IPS-15b (cell line): ENCODE measurements around the gene SHANK1.
"Not testable (repeated sequence)": the region's sequence is repeated elsewhere in the genome, so short reads cannot be mapped to it uniquely, and the experiment has no call there.

Experiments
- H3K27me3 ChIP-seq: one replicate; pipeline ENCODE4 v1.6.1; 2013; ENCODE audit warnings: low read length; ENCODE audit not compliant: control insufficient read depth, insufficient read depth
- H3K36me3 ChIP-seq: one replicate; pipeline ENCODE4 v1.6.1; 2013; ENCODE audit warnings: low read length; ENCODE audit not compliant: control insufficient read depth, insufficient read depth
- H3K4me1 ChIP-seq: one replicate; pipeline ENCODE4 v1.6.1; 2013; ENCODE audit warnings: mild to moderate bottlenecking, low read length; ENCODE audit not compliant: control insufficient read depth, insufficient read depth
- H3K4me3 ChIP-seq: one replicate; pipeline ENCODE4 v1.5.1; 2013; ENCODE audit warnings: low read depth, low read length
- H3K9ac ChIP-seq: one replicate; pipeline ENCODE4 v1.6.1; 2013; ENCODE audit warnings: low read depth, mild to moderate bottlenecking, low read length
- H3K9me3 ChIP-seq: one replicate; pipeline ENCODE4 v1.6.1; 2013; ENCODE audit warnings: mild to moderate bottlenecking, low read length; ENCODE audit not compliant: control insufficient read depth, insufficient read depth

Gene SHANK1

DNA sequence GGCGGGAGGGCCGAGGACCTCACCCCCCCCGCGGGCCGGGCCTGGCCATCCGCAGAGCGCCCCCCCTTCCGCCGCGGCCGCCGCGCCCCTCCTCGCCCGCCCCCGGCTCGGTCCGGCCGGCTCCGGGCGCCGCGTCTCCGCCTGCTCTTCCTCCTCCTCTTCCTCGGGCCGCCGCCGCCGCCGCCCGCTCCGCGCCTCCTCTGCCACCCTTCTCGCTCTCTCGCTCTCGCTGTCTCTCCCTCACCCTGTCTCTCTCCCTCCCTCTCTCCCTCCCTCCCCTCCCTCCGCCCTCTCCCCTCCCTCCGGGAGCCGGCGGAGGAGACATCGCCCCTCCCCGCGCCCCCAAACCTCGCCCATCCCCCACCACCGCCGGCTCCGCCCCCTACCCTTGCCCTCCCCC is at the start of gene SHANK1:
Gene SHANK1 (minus strand): TSS at position 237 of the 400 bp plus-strand sequence. CDS start 2,883 bp downstream, outside the sequence.
- H3K4me3 ChIP-seq, result peak within 1 kb of the TSS; percentile 50
- H3K9ac ChIP-seq, result no peak within 1 kb of the TSS
- no peaks in the 10 kb centered on the region for H3K9me3 ChIP-seq
- H3K4me1 ChIP-seq, result peaks cover 7% of the 10 kb centered on the region
- no peaks in the 10 kb centered on the region for H3K36me3 ChIP-seq
- peaks cover 70% of the 10 kb centered on the region for H3K27me3 ChIP-seq

DNA sequence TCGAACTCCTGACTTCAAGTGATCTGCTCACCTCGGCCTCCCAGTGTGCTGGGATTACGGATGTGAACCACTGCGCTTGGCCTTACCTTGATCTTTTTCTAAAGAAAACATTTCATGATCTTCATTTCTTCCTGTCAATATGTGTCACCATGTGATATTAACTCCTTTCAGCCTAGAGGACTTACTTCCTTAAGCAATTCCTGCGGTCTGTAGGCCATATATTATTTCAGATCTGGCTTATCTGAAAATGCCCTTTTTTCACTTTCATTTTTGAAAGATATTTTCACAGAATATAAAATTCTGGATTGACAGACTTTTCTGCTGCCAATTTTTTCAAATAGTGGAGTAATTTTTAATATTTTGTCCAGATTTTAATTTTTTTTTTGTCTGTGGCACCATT is 48.7 kb upstream of the SHANK1 start:
- Histone ChIP-seq H3K27me3 (no peaks in the 10 kb centered on the region), H3K4me3 (no peak overlapping the region), H3K9ac (no peak overlapping the region), H3K9me3 (no peaks in the 10 kb centered on the region), H3K36me3 (no peaks in the 10 kb centered on the region), H3K4me1 (no peaks in the 10 kb centered on the region)

DNA sequence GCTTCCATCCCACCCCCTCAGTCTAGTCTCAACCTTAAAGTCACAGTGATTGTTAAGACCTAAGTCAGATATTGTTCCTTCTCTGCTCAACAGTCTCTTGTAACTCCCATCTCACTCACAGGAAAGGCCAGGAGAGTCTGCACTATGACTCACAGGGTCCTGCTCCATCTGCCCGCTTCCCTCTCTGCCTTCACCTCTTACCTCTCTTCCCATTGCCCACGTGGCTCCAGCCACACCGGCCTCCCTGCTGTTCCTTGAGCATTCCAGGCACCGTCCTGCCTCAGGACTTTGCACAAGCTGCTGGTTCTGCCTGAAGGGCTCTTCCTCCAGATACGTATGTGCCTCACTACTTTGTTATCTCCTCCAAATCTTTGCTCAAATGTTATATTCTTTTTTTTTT is 47.7 kb upstream of the SHANK1 start:
- not testable (repeated sequence) for H3K9ac ChIP-seq, H3K4me3 ChIP-seq, H3K4me1 ChIP-seq, H3K27me3 ChIP-seq, H3K36me3 ChIP-seq, H3K9me3 ChIP-seq

DNA sequence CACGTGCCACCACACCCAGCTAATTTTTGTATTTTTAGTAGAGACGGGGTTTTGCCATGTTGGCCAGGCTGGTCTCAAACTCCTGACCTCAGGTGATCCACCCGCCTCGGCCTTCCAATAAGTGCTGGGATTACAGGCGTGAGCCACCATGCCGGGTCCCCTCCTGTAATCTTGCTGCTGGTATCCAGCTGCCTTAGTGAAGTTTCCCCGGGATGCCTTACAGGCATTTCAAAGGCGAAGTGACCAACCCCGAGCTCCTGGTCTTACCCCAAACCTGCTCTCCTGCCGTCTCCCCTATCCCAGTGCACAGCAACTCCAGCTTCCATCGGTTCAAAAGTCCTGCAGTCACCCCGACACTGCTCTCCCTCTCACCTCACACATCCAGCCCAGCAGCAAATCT is 47.1 kb upstream of the SHANK1 start:
- not testable (repeated sequence) for H3K9ac ChIP-seq, H3K27me3 ChIP-seq, H3K4me1 ChIP-seq, H3K36me3 ChIP-seq, H3K9me3 ChIP-seq, H3K4me3 ChIP-seq

DNA sequence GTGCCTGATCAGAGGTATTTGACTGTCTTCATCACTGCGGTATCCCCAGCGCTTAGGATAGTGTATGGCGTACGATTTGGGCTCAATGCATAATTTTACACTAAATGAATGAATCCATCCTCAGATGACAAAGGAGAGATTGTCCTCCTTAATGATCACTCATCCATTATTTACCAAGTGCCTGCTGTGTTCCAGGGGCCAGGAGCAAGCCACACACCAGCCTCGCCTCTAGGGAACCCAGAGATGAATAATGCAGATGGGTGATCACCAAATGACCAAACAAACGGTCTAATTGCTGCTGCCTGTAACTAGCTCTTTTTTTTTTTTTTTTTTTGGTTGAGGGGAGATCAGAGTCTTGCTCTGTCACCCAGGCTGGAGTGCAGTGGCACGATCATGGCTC is 44.8 kb upstream of the SHANK1 start:
- no peak overlapping the region for H3K9ac ChIP-seq
- H3K4me1 ChIP-seq, result no peaks in the 10 kb centered on the region
- H3K27me3 ChIP-seq, result no peaks in the 10 kb centered on the region
- H3K36me3 ChIP-seq, result no peaks in the 10 kb centered on the region
- H3K4me3 ChIP-seq, result no peak overlapping the region
- no peaks in the 10 kb centered on the region for H3K9me3 ChIP-seq

DNA sequence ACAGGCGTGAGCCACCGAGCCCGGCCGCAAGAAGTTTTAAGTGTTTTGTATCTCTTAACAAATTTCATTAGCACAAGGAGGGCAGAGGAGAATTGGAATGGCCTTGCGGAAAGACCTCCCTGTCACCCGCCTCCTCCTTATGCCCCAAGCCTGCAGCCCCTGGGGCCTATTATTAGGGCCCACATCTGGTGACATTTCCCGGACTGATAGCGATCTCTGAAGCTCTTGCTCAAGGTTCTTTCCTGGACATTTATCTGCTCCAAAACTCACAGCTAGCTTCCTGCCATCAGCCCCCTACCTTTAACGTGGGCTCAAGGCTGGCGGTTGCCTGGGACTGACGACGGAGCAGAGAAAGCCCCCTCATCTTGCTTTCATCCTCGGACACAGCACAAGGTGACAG is 43.9 kb upstream of the SHANK1 start:
- H3K9ac ChIP-seq, H3K4me3 ChIP-seq, H3K4me1 ChIP-seq, H3K27me3 ChIP-seq, H3K9me3 ChIP-seq, H3K36me3 ChIP-seq: not testable (repeated sequence)

DNA sequence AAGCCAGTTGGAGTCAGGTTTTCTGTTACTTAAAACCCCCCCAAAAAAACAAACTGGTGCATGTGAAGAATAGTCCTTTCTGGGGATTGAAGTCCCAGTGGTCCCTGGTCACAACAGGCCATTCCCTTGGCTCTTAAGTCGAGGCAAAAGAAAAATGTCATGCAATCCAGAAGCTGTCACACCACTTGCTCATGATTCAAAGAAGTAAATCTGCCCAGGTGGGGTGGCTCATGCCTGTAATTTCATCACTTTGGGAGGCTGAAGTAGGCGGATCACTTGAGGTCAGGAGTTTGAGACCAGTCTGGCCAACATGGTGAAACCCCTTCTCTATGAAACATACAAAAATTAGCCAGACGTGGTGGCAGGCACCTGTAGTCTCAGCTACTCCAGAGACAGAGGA is 41.9 kb upstream of the SHANK1 start:
- H3K27me3 ChIP-seq, H3K36me3 ChIP-seq, H3K4me1 ChIP-seq, H3K4me3 ChIP-seq, H3K9me3 ChIP-seq, H3K9ac ChIP-seq: not testable (repeated sequence)

DNA sequence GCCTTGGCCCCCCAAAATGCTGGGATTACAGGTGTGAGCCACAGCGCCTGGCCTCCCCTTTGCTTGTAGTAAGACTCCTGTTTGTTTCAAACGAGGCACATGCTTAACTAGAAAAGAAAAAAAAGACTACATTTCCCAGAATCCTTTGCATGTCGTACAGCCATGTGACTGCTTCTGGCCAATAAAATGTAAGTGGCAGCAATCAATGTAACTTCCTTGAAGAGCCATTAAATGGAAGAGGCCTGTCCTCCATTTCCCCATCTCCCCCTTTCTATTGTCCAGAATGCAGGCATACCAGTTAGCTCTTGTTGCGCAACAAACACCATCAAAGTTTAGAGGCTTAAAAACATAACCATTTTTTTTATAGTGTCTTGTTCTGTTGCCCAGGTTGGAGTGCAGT is 40.3 kb upstream of the SHANK1 start:
- no peak overlapping the region for H3K4me3 ChIP-seq
- H3K9ac ChIP-seq, result no peak overlapping the region
- H3K9me3 ChIP-seq, result no peaks in the 10 kb centered on the region
- H3K27me3 ChIP-seq, result no peaks in the 10 kb centered on the region
- H3K36me3 ChIP-seq, result no peaks in the 10 kb centered on the region
- H3K4me1 ChIP-seq, result no peaks in the 10 kb centered on the region

DNA sequence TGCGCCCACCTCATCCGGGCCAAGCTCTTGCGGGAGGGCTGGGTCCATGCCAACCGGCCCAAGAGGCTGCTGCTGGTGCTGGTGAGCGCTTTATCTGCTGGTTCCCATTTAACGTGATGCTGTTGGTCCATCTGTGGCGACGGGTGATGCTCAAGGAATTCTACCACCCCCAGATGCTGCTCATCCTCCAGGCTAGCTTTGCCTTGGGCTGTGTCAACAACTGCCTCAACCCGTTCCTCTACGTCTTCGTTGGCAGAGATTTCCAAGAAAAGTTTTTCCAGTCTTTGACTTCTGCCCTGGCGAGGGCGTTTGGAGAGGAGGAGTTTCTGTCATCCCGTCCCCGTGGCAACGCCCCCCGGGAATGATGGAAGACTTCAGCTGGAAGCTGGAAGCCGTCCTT is 39.5 kb upstream of the SHANK1 start:
- not testable (repeated sequence) for H3K27me3 ChIP-seq

DNA sequence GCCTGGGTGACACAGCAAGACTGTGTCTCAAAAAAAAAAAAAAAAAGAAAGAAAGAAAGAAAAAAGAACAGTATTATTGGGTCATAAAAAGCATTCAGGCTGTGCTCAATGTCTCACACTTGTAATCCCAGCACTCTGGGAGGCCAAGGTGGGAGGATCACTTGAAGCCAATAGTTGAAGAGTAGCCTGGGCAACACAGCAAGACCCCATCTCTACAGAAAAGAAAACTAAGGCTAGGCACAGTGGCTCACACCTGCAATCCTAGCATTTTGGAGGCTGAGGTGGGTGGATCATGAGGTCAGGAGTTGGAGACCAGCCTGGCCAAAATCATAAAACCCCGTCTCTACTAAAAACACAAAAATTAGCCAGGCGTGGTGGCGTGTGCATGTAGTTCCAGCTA is 38.0 kb upstream of the SHANK1 start:
- not testable (repeated sequence) for H3K4me3 ChIP-seq, H3K27me3 ChIP-seq, H3K9ac ChIP-seq, H3K4me1 ChIP-seq, H3K36me3 ChIP-seq, H3K9me3 ChIP-seq

More for the DNA sequence above, 39.5 kb upstream of the SHANK1 start:
- H3K36me3 ChIP-seq, H3K4me1 ChIP-seq, H3K4me3 ChIP-seq, H3K9ac ChIP-seq, H3K9me3 ChIP-seq: not testable (repeated sequence)

DNA sequence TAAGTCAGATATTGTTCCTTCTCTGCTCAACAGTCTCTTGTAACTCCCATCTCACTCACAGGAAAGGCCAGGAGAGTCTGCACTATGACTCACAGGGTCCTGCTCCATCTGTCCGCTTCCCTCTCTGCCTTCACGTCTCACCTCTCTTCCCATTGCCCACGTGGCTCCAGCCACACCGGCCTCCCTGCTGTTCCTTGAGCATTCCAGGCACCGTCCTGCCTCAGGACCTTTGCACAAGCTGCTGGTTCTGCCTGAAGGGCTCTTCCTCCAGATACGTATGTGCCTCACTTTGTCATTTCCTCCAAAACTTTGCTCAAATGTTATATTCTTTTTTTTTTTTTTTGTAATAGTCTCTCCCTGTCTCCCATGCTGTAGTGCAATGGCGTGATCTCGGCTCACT is 36.6 kb upstream of the SHANK1 start:
- H3K4me3 ChIP-seq, H3K27me3 ChIP-seq: not testable (repeated sequence)

DNA sequence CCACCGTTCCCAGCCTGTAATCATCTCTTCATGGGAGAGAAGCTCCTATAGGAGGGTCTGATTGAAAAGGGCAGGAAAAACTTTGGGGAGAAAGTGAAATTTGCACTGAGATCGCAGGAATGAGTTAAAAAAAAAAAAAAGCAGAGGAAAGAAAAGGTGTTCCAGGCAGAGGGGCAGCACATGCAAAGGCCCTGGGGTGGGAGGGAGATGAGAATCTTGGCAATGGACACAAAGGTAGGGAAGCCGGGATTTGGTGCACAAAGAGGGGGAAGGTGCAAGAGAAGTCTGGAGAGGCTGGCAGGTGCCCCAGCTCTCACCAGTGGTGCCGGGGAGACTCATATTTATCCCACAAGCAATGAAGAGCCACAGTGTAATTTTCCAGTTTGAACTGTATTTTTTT is 34.3 kb upstream of the SHANK1 start:
- Histone ChIP-seq H3K27me3 (no peaks in the 10 kb centered on the region), H3K36me3 (no peaks in the 10 kb centered on the region), H3K4me1 (no peaks in the 10 kb centered on the region), H3K9me3 (no peaks in the 10 kb centered on the region), H3K9ac (no peak overlapping the region), H3K4me3 (no peak overlapping the region)

More for the DNA sequence above, 36.6 kb upstream of the SHANK1 start:
- not testable (repeated sequence) for H3K4me1 ChIP-seq, H3K9ac ChIP-seq, H3K9me3 ChIP-seq, H3K36me3 ChIP-seq

DNA sequence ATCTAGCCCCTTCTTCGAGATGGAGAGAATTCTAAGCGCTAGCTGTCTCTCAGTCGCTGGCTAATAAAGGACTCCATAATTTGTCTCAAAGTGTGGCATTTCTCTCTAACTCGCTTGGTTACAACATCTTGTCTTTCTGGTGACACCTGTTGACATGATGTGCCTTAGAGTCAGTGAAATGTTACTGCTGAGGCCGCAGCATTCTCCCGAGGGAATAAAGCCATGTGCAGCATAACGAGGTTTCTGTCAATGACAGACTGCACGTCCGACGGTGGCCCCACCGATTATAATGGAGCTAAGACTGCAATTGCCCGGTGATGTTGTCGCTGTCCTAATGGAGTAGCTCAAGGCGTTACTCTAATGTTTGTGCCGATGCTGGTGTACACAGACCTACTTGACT is 30.4 kb upstream of the SHANK1 start:
- no peaks in the 10 kb centered on the region for H3K27me3 ChIP-seq
- no peak overlapping the region for H3K9ac ChIP-seq
- no peaks in the 10 kb centered on the region for H3K4me1 ChIP-seq
- no peak overlapping the region for H3K4me3 ChIP-seq
- no peaks in the 10 kb centered on the region for H3K36me3 ChIP-seq
- H3K9me3 ChIP-seq, result no peaks in the 10 kb centered on the region
